Esophagus squamous epithelium (tissue), 5 donors: ENCODE data around the gene TUBB2B. TPM values are rescaled to one million over a fixed set of nuclear protein-coding genes. Genes with fewer than 3 reads are reported as not detected.

Source experiments
- DNase-seq: peaks from one replicate; lab custom pipeline; 2025; lab: John Stamatoyannopoulos, UW
- H3K27ac ChIP-seq, 4 donors: fragments of 200-600 bp; sonication (generic); one replicate each; pipeline ENCODE4 v1.5.1; 2016 to 2019; ENCODE audit warnings: mild to moderate bottlenecking in 1 of 4
- H3K27me3 ChIP-seq, 4 donors: fragments of 200-600 bp; sonication (generic); 1 replicate in 3 of 4; 2 replicates in 1 of 4; pipeline versions ENCODE4 v1.5.1 to v1.6.0; 2017 to 2021; ENCODE audit warnings: antibody characterized with exemption in 1 of 4
- H3K36me3 ChIP-seq, 3 donors: fragments of 200-600 bp; sonication (generic); one replicate each; pipeline ENCODE4 v1.5.1; 2016 to 2019
- H3K4me1 ChIP-seq, 3 donors: fragments of 200-600 bp; sonication (generic); one replicate each; pipeline ENCODE4 v1.5.1; 2017 to 2019
- H3K4me3 ChIP-seq, 4 donors: fragments of 200-600 bp; sonication (generic); 1 replicate in 3 of 4; 2 replicates in 1 of 4; pipeline ENCODE4 v1.5.1; 2016 to 2019; ENCODE audit warnings: mild to moderate bottlenecking in 2 of 4, moderate library complexity in 1 of 4
- H3K9me3 ChIP-seq, 3 donors: fragments of 200-600 bp; sonication (generic); one replicate each; pipeline ENCODE4 v1.5.1; 2016 to 2019
- POLR2A ChIP-seq, 4 donors: fragments of 450-650 bp; IDR thresholded peaks; one replicate each; pipeline ENCODE4 v1.6.1; 2017; ENCODE audit warnings: antibody characterized with exemption in 4 of 4, mild to moderate bottlenecking in 4 of 4, moderate library complexity in 3 of 4
- WGBS, 2 donors: methylation state at CpG; one replicate each; pipeline ENCODE4 v1.1.5; 2018; 5-methylcytosine and 5-hydroxymethylcytosine counted together
- intact Hi-C: fragments of 100-400 bp; cut with DNase I; formaldehyde crosslinking; loops from one replicate; pipeline ENCODE4 v1.15.0; 2022
- total RNA-seq, 4 donors: library from RNA; depleted of rRNA; stranded (reverse); fragments of >200 nt; gene quantifications; one replicate each; pipeline ENCODE4 v1.1.0, GENCODE V29; 2016
- TF ChIP-seq, protein P1 (sequence below), 6 experiments: fragments of 450-650 bp in 4 of 6; fragments of 200-600 bp in 2 of 6; sonication (generic) in 2 of 6; IDR thresholded peaks; one replicate each; pipeline ENCODE4 v1.5.1; 2016 to 2019; ENCODE audit warnings: antibody characterized with exemption in 6 of 6, mild to moderate bottlenecking in 4 of 6, moderate library complexity in 4 of 6
- donor health status: DM: yes; HTN: yes; CAD: no.

The TUBB2B gene
- total RNA-seq, 4 donors from 2014 or later: 1.6 to 5.0 (median 3.2) TPM

DNA sequence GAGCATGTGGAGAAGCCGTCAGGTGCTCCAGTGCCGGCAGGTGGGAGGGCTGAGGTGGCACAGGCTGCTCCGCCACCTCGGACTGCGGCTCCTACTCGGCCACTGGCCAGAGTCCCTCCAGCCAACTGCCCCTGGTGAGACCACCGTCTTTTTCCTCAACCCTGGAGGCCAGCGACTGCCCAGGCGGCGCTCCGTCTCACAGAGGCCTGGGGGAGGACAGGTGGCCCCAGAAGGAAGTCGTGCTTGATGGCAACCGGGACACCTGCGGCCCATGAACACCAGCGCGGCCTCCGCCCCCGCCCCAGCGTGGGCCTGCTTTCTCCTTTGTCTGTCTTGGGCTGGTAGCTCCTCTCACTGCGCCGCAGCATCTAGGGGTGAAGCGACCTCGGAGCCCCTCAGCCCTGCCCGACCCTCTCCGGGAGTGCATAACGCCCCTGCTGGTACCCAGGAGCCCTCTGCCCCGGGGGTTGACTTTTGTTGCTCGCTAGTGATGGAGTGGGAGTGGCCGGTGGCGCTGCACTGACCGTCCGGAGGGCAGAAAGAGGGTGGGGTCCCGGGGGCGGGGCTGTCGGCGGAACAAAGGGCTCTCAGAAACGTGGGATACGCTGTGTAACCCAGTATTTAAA, 706 bp upstream of the TUBB2B start:
- no peaks in the 10 kb centered on the region for H3K36me3 ChIP-seq
- 3 to 7% methylated on average over 3 to 17 of the region's 38 CpGs for WGBS, 2 donors
- peaks cover 36 to 63% (median 48%) of the 10 kb centered on the region in 3 donors for H3K4me1 ChIP-seq
- H3K27me3 ChIP-seq: peaks cover 18 to 80% (median 41%) of the 10 kb centered on the region in 4 donors
- H3K4me3 ChIP-seq: peak overlapping the region in 3 of 4 donors; percentile 40 to 66 (median 47)
- DNase-seq: no peak
- TF ChIP-seq, protein P1, sequence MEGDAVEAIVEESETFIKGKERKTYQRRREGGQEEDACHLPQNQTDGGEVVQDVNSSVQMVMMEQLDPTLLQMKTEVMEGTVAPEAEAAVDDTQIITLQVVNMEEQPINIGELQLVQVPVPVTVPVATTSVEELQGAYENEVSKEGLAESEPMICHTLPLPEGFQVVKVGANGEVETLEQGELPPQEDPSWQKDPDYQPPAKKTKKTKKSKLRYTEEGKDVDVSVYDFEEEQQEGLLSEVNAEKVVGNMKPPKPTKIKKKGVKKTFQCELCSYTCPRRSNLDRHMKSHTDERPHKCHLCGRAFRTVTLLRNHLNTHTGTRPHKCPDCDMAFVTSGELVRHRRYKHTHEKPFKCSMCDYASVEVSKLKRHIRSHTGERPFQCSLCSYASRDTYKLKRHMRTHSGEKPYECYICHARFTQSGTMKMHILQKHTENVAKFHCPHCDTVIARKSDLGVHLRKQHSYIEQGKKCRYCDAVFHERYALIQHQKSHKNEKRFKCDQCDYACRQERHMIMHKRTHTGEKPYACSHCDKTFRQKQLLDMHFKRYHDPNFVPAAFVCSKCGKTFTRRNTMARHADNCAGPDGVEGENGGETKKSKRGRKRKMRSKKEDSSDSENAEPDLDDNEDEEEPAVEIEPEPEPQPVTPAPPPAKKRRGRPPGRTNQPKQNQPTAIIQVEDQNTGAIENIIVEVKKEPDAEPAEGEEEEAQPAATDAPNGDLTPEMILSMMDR (IDR thresholded peaks at IDR 0.05): no peak
- TF ChIP-seq POLR2A (IDR thresholded peaks at IDR 0.05): no peak
- H3K9me3 ChIP-seq: no peaks in the 10 kb centered on the region
- H3K27ac ChIP-seq: peak overlapping the region in 2 of 4 donors; percentile 1 to 16
- intact Hi-C loops: no loop called here

DNA sequence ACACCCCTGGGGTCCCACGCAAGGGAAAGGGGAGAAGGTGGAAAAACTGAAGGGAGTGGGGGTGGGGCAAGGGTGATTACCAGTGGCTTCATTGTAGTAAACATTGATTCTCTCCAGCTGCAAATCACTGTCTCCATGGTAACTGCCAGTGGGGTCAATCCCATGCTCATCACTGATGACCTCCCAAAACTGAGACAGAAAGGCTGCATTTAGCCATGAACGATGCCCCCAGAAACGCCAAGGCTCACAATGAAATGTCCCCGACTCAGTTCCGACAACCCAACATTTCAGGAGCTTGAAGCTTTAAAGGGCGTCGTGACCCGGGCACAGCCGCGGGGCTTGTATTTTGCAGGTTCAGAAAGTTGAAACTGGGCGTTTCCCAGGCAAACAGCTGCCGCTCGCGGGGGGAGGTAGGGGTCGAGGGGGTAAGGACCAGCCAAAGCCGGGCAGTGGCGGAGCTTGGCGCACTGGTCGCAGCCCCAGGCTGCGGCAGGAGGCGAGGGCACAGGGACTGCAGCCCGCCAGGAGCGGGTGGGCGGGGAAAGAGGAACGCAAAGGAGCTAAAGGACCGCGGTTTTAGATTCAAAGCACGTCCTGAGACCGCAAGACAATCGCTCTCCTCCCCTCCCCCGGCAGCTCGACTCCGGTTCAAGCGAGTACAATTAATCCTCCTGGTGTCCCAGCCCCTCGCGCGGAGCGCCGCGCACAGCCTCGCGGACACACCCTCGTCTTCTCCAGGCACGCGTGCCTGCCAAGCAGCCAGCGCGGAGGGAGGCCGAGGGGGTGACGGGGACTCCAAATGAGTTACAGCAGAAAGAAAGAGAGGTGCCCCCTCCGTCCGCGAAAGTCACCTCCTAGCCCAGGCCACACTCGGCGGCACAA, 731 bp downstream of the TUBB2B start:
- no peaks in the 10 kb centered on the region for H3K36me3 ChIP-seq
- TF ChIP-seq POLR2A (IDR thresholded peaks at IDR 0.05): no peak
- TF ChIP-seq, protein P1 (IDR thresholded peaks at IDR 0.05): no peak
- DNase-seq: no peak
- intact Hi-C loops: no loop called here
- H3K27me3 ChIP-seq: peaks cover 14 to 65% (median 40%) of the 10 kb centered on the region in 4 donors
- peak overlapping the region in 3 of 4 donors; percentile 1 to 16 (median 12) for H3K27ac ChIP-seq
- H3K4me1 ChIP-seq: peaks cover 36 to 55% (median 45%) of the 10 kb centered on the region in 3 donors
- no peaks in the 10 kb centered on the region for H3K9me3 ChIP-seq
- H3K4me3 ChIP-seq: peak overlapping the region; percentile 9 to 66 (median 44)
- WGBS, 2 donors: 7 to 17% methylated on average over 7 to 23 of the region's 54 CpGs

DNA sequence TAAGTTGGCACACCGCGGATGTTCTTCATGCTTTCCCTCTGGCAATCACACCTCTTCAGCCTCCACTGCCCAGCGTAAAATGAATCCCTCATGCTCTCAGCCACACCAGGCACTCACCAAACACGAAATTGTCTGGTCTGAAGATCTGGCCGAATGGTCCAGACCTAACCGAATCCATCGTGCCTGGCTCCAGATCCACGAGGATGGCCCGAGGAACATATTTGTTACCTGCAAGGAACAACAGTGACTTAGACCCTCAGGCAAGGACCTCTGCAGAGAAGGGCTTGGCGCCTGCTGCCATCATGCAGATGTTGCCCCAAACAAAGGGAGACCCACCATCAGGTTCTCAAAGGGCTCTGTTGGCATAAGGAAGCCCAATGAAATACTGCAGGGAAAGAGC, 1.4 kb downstream of the TUBB2B start:
- H3K4me1 ChIP-seq: peaks cover 36 to 48% (median 42%) of the 10 kb centered on the region in 3 donors
- intact Hi-C loops: no loop called here
- peaks cover 14 to 58% (median 36%) of the 10 kb centered on the region in 4 donors for H3K27me3 ChIP-seq
- no peaks in the 10 kb centered on the region for H3K36me3 ChIP-seq
- no peaks in the 10 kb centered on the region for H3K9me3 ChIP-seq
- no peak for DNase-seq
- TF ChIP-seq, protein P1 (IDR thresholded peaks at IDR 0.05): no peak
- no peak for TF ChIP-seq POLR2A (IDR thresholded peaks at IDR 0.05)
- H3K27ac ChIP-seq: no peak overlapping the region
- 87 to 96% methylated on average over 3 to 6 of the region's 10 CpGs for WGBS, 2 donors
- H3K4me3 ChIP-seq: no peak overlapping the region

DNA sequence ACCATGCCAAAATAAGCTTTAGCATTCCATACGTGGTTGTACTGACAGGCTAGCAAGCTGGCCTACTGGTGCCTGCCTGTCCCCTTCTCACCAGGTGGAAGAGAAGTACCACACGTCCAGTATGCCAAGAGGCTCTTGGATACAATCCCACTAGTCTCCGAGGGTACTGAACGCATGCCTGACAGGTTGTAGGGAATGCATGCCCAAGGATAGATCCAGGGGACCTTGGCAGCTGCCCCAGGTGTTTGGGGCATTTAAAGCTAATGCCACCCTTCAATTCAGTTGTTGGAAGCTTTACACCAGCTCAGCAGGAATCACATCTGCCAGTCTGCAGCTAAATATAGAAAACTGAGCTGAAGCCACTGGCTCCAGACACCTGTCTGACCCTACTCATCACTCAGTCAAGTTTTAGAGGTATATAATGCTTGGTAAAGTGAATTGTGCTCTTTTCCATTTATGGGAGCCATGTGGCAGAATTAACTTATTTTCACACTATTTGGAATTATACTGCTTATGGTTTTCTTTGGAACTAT, 4.9 kb downstream of the TUBB2B start:
- no peaks in the 10 kb centered on the region for H3K9me3 ChIP-seq
- no peak for DNase-seq
- H3K4me3 ChIP-seq: no peak overlapping the region
- H3K36me3 ChIP-seq: no peaks in the 10 kb centered on the region
- peaks cover 2 to 33% (median 8%) of the 10 kb centered on the region in 4 donors for H3K27me3 ChIP-seq
- peaks cover 11 to 13% (median 12%) of the 10 kb centered on the region in 3 donors for H3K4me1 ChIP-seq
- H3K27ac ChIP-seq: no peak overlapping the region
- TF ChIP-seq, protein P1 (IDR thresholded peaks at IDR 0.05): no peak
- TF ChIP-seq POLR2A (IDR thresholded peaks at IDR 0.05): no peak
- 25 to 44% methylated on average over 1 to 4 of the region's 4 CpGs for WGBS, 2 donors
- intact Hi-C loops: no loop called here
